ENCODE data around the gene MAP4K5. TPM values are rescaled to one million over a fixed set of nuclear protein-coding genes. Genes with fewer than 3 reads are reported as not detected.

Gene MAP4K5
- total RNA-seq, 1 donor, result 134 TPM

GRCh38 chr14:50388256-50388931 lies 144.0 kb downstream of the MAP4K5 start:
- Histone ChIP-seq H3K9me3 (ENCODE audit: low read depth, low read length) (no peaks in the 10 kb centered on the region), H3K4me2 (ENCODE audit: insufficient read depth, low read length) (no peak overlapping the region), H3K27ac (ENCODE audit: low read depth, low read length) (no peak overlapping the region), H3K27me3 (ENCODE audit: insufficient read depth, low read length) (no peaks in the 10 kb centered on the region), H4K20me1 (ENCODE audit: insufficient read depth, low read length) (no peaks in the 10 kb centered on the region), H3K79me2 (ENCODE audit: insufficient read depth, low read length) (no peaks in the 10 kb centered on the region), H3K36me3 (ENCODE audit: insufficient read depth, low read length) (no peaks in the 10 kb centered on the region), H3K4me1 (ENCODE audit: insufficient read depth, low read length) (no peaks in the 10 kb centered on the region), H3K4me3 (ENCODE audit: insufficient read depth, low read length) (no peak overlapping the region), H2AFZ (ENCODE audit: low read length) (no peak overlapping the region)
- no peak for TF ChIP-seq CTCF (IDR thresholded peaks at IDR 0.05; ENCODE audit: extremely low read depth, low read depth, low read length)
- no peak for DNase-seq (ENCODE audit: insufficient read length, low spot score, missing footprints)

- Histone ChIP-seq H3K4me2 (ENCODE audit: insufficient read depth, low read length) (no peak overlapping the region), H3K4me3 (ENCODE audit: insufficient read depth, low read length) (no peak overlapping the region), H2AFZ (ENCODE audit: low read length) (no peak overlapping the region), H3K27ac (ENCODE audit: low read depth, low read length) (no peak overlapping the region), H3K4me1 (ENCODE audit: insufficient read depth, low read length) (no peaks in the 10 kb centered on the region), H3K36me3 (ENCODE audit: insufficient read depth, low read length) (no peaks in the 10 kb centered on the region), H3K27me3 (ENCODE audit: insufficient read depth, low read length) (no peaks in the 10 kb centered on the region), H3K79me2 (ENCODE audit: insufficient read depth, low read length) (no peaks in the 10 kb centered on the region), H4K20me1 (ENCODE audit: insufficient read depth, low read length) (no peaks in the 10 kb centered on the region), H3K9me3 (ENCODE audit: low read depth, low read length) (no peaks in the 10 kb centered on the region)
- DNase-seq (ENCODE audit: insufficient read length, low spot score, missing footprints), result no peak
- no peak for TF ChIP-seq CTCF (IDR thresholded peaks at IDR 0.05; ENCODE audit: extremely low read depth, low read depth, low read length)
These were observed 144.8 kb downstream of the MAP4K5 start for GRCh38 chr14:50387548-50387947.

- no peaks in the 10 kb centered on the region for H3K79me2 ChIP-seq (ENCODE audit: insufficient read depth, low read length)
- no peaks in the 10 kb centered on the region for H3K9me3 ChIP-seq (ENCODE audit: low read depth, low read length)
- no peaks in the 10 kb centered on the region for H3K36me3 ChIP-seq (ENCODE audit: insufficient read depth, low read length)
- no peak overlapping the region for H2AFZ ChIP-seq (ENCODE audit: low read length)
- H3K4me3 ChIP-seq (ENCODE audit: insufficient read depth, low read length), result no peak overlapping the region
- H3K4me1 ChIP-seq (ENCODE audit: insufficient read depth, low read length), result no peaks in the 10 kb centered on the region
- no peak for TF ChIP-seq CTCF (IDR thresholded peaks at IDR 0.05; ENCODE audit: extremely low read depth, low read depth, low read length)
- no peak overlapping the region for H3K27ac ChIP-seq (ENCODE audit: low read depth, low read length)
- no peaks in the 10 kb centered on the region for H4K20me1 ChIP-seq (ENCODE audit: insufficient read depth, low read length)
- H3K4me2 ChIP-seq (ENCODE audit: insufficient read depth, low read length), result no peak overlapping the region
- DNase-seq (ENCODE audit: insufficient read length, low spot score, missing footprints), result no peak
- no peaks in the 10 kb centered on the region for H3K27me3 ChIP-seq (ENCODE audit: insufficient read depth, low read length)
These were observed 148.6 kb downstream of the MAP4K5 start for GRCh38 chr14:50383618-50384225.

GRCh38 chr14:50381823-50382287 lies 150.5 kb downstream of the MAP4K5 start:
- Histone ChIP-seq H3K9me3 (ENCODE audit: low read depth, low read length) (no peaks in the 10 kb centered on the region), H2AFZ (ENCODE audit: low read length) (no peak overlapping the region), H3K79me2 (ENCODE audit: insufficient read depth, low read length) (no peaks in the 10 kb centered on the region), H3K27ac (ENCODE audit: low read depth, low read length) (no peak overlapping the region), H3K4me3 (ENCODE audit: insufficient read depth, low read length) (no peak overlapping the region), H3K27me3 (ENCODE audit: insufficient read depth, low read length) (no peaks in the 10 kb centered on the region), H3K36me3 (ENCODE audit: insufficient read depth, low read length) (no peaks in the 10 kb centered on the region), H3K4me2 (ENCODE audit: insufficient read depth, low read length) (no peak overlapping the region), H4K20me1 (ENCODE audit: insufficient read depth, low read length) (no peaks in the 10 kb centered on the region), H3K4me1 (ENCODE audit: insufficient read depth, low read length) (no peaks in the 10 kb centered on the region)
- TF ChIP-seq CTCF (IDR thresholded peaks at IDR 0.05; ENCODE audit: extremely low read depth, low read depth, low read length), result no peak
- DNase-seq (ENCODE audit: insufficient read length, low spot score, missing footprints), result no peak

Measured in osteoblast (primary cell).